ENCODE data around the gene DHRS3. TPM values are rescaled to one million over a fixed set of nuclear protein-coding genes. Genes with fewer than 3 reads are reported as not detected.

Gene DHRS3
- total RNA-seq, 1 experiment from 2014 or later = 87.0 TPM

DNA sequence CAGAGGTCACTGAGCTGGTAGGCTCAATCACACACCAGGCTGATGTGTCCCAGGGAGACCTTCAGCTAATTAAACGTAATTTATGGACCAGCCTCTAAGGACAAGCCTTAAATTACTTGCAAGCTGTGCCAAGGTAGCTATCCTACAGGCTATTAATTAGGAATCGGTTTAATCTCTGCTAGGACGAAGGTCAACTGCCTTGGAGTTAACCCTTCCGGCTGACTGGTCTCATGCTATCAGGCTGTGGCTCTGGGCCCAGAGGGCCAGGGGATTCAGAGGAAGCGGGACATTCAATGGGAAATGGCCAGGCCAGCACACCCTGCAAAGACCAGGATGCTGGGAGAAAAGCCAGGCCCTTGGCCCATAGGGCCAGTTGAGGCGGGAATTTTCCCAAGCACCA lies 19.0 kb downstream of the DHRS3 start:
- H3K9me3 ChIP-seq (ENCODE audit: control insufficient read depth in 1 of 2, insufficient read depth in 1 of 2, low read depth in 1 of 2, low read length in 2 of 2) = no peaks in the 10 kb centered on the region
- H3K4me3 ChIP-seq (replicated peaks in 1 of 2; ENCODE audit: low read depth in 1 of 2, low read length in 2 of 2) = no peak overlapping the region
- H4K20me1 ChIP-seq (ENCODE audit: insufficient read depth) = no peaks in the 10 kb centered on the region
- no peaks in the 10 kb centered on the region for H3K36me3 ChIP-seq (ENCODE audit: control insufficient read depth in 1 of 2, insufficient read depth in 2 of 2, low read length in 2 of 2)
- ATAC-seq (no peak), DNase-seq (ENCODE audit: low read depth, low spot score) (no peak)
- H3K9ac ChIP-seq (ENCODE audit: low read length) = no peak overlapping the region
- no peaks in the 10 kb centered on the region for H3K27me3 ChIP-seq (ENCODE audit: insufficient read depth, low read length)
- peaks cover 77% of the 10 kb centered on the region for H3K79me2 ChIP-seq (ENCODE audit: insufficient read depth, low read length)
- CTCF ChIA-PET = interaction anchor here (0.8 to 1.5 kb wide), 2 partner anchors 13 to 20 kb away, joined by 3 read pairs; no protein-coding TSS in a partner anchor
- peaks cover 68 to 98% of the 10 kb centered on the region in 2 experiments for H3K4me1 ChIP-seq (ENCODE audit: control insufficient read depth in 1 of 2, insufficient read depth in 2 of 2, low read length in 2 of 2)
- no peaks in the 10 kb centered on the region for H3K9me2 ChIP-seq (ENCODE audit: insufficient read depth)
- no peak for TF ChIP-seq POLR2A (IDR thresholded peaks at IDR 0.05; ENCODE audit: borderline replicate concordance, extremely low read depth, insufficient read depth, insufficient read length)
- no peak for TF ChIP-seq CEBPB (IDR thresholded peaks at IDR 0.05; ENCODE audit: low read depth)
- TF ChIP-seq ELF1 (IDR thresholded peaks at IDR 0.05; ENCODE audit: borderline replicate concordance, low read depth) = no peak
- no peak for TF ChIP-seq ZNF274 (IDR thresholded peaks at IDR 0.05; ENCODE audit: low read depth, low read length)
- TF ChIP-seq EZH2phosphoT487 (IDR thresholded peaks at IDR 0.05; ENCODE audit: borderline replicate concordance) = no peak
- no peak for TF ChIP-seq ATF3 (IDR thresholded peaks at IDR 0.05)
- TF ChIP-seq POLR2AphosphoS5 (IDR thresholded peaks at IDR 0.05; ENCODE audit: low read depth, low read length) = no peak
- no peak for TF ChIP-seq ZFX (IDR thresholded peaks at IDR 0.05)
- TF ChIP-seq SIN3A (IDR thresholded peaks at IDR 0.05; ENCODE audit: low read depth) = no peak
- no peak for TF ChIP-seq JUND (IDR thresholded peaks at IDR 0.05)
- no peak for TF ChIP-seq CTCF (IDR thresholded peaks at IDR 0.05 in 2 of 3, conservative IDR thresholded peaks at IDR 0.05 in 1 of 3; ENCODE audit: borderline replicate concordance in 1 of 3, insufficient read depth in 1 of 3, low read depth in 2 of 3, low read length in 2 of 3)
- no peak for TF ChIP-seq SP1 (IDR thresholded peaks at IDR 0.05; ENCODE audit: low read depth)
- no peak overlapping the region for H3K27ac ChIP-seq (ENCODE audit: low read depth, low read length)
- POLR2A ChIA-PET = interaction anchor here (1.7 kb wide), 1 partner anchor 17 kb away, joined by 7 read pairs; no protein-coding TSS in a partner anchor
- H3K4me2 ChIP-seq (ENCODE audit: low read length) = no peak overlapping the region
- BruUV-seq (replicated peaks) = no TSS peak
- intact Hi-C loops (cut with micrococcal nuclease) = loop anchor here (5.0 kb wide), 1 partner anchor 122 kb away; no protein-coding TSS in a partner anchor
- RAD21 ChIA-PET (ENCODE audit: low non-redundant PET in 1 of 2, low total read pairs in 2 of 2, uncharacterized antibody in 2 of 2, unreplicated experiment in 2 of 2) = no interaction called here
- H2AFZ ChIP-seq (ENCODE audit: low read depth, low read length, poor library complexity, severe bottlenecking) = no peak overlapping the region

Data from HCT116 (cell line).